Upper lobe of left lung (tissue), 4 donors: ENCODE data around the gene SNCAIP.

ENCODE experiments used
- EP300 ChIP-seq, 4 donors: sonication (generic); formaldehyde crosslinking; IDR thresholded peaks; one replicate each; pipeline ENCODE4 v1.5.1; 2017; ENCODE audit warnings: antibody characterized with exemption in 4 of 4, control low read depth in 2 of 4
- POLR2A ChIP-seq, 4 donors: fragments of 450-650 bp; IDR thresholded peaks; one replicate each; pipeline ENCODE4 v1.5.1; 2016 to 2017; ENCODE audit warnings: antibody characterized with exemption in 4 of 4, mild to moderate bottlenecking in 2 of 4
- POLR2AphosphoS5 ChIP-seq, 2 donors: sonication (generic); formaldehyde crosslinking; IDR thresholded peaks; one replicate each; pipeline ENCODE4 v1.5.1; 2017; ENCODE audit warnings: antibody characterized with exemption in 2 of 2
- TF ChIP-seq, protein P1 (sequence below), 6 experiments: fragments of 450-650 bp in 4 of 6; fragments of 200-600 bp in 2 of 6; sonication (generic) in 2 of 6; IDR thresholded peaks; one replicate each; pipeline ENCODE4 v1.5.1; 2016 to 2019; ENCODE audit warnings: antibody characterized with exemption in 6 of 6

DNA sequence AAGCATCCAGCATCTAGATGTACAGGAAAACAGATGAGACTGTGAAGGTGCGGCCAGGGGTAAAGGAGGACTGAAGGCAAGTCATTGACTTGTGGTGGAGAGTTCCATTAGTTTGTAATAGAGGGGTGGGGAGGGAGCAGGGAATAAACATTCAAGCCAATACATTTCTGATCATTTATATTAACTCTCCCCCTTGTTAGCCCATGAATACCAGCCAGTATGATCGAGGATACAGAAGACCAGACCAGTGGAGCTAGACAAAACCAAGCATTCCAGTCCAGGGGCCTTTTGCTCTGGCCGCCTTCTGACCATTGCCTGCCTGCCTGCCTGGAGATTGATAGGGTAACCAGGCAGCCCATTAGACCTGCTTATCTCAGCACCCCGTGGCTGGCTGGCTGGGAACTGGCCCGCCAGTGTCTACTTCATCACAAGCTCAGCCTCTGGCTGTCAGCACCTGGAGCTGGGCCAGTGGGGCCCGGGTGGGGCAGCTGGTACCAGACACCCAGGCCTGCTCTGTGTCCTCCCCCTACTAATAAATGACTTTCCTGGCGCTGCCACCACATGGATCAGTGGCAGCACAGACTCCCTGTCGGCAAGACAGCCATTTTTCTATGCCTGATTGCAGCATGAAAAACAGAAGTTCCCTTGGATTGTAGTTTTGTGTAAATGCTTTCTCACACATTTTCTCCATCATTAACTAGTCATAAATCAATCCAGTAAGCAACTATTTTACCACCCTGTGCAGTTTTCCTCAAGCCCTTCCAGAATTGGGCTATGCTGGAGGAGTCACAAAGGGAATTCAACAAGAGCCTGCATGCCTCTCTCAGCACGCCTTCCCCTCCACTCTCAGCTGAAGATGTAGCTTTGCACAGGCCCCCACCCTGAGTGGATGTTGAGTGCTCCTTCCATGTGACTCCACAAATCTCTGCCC, 181.3 kb downstream of the SNCAIP start:
- TF ChIP-seq POLR2AphosphoS5 (IDR thresholded peaks at IDR 0.05) (no peak), POLR2A (IDR thresholded peaks at IDR 0.05) (no peak), EP300 (IDR thresholded peaks at IDR 0.05) (no peak)
- TF ChIP-seq, protein P1, sequence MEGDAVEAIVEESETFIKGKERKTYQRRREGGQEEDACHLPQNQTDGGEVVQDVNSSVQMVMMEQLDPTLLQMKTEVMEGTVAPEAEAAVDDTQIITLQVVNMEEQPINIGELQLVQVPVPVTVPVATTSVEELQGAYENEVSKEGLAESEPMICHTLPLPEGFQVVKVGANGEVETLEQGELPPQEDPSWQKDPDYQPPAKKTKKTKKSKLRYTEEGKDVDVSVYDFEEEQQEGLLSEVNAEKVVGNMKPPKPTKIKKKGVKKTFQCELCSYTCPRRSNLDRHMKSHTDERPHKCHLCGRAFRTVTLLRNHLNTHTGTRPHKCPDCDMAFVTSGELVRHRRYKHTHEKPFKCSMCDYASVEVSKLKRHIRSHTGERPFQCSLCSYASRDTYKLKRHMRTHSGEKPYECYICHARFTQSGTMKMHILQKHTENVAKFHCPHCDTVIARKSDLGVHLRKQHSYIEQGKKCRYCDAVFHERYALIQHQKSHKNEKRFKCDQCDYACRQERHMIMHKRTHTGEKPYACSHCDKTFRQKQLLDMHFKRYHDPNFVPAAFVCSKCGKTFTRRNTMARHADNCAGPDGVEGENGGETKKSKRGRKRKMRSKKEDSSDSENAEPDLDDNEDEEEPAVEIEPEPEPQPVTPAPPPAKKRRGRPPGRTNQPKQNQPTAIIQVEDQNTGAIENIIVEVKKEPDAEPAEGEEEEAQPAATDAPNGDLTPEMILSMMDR (IDR thresholded peaks at IDR 0.05), result no peak
